Measurements from ENCODE around the gene ENO1. TPM values are rescaled to one million over a fixed set of nuclear protein-coding genes. Genes with fewer than 3 reads are reported as not detected.

Gene ENO1
- total and polyA plus RNA-seq, 2 of the 8 experiments (the other 6 are each of a cell fraction or from before 2014, with no cell fraction given) = 1,763 to 2,117 TPM

GRCh38 chr1:8831340-8831739 lies 47.1 kb downstream of the ENO1 start:
- CTCF ChIA-PET (ENCODE audit: partially characterized antibody) = interaction anchor here (0.7 to 3.4 kb wide), 7 partner anchors 10 to 841 kb away, joined by 3 to 14 read pairs (median 3); no protein-coding TSS in a partner anchor
- H2AFZ ChIP-seq (ENCODE audit: low read length) = no peak overlapping the region

More at GRCh38 chr1:8831340-8831739, 47.1 kb downstream of the ENO1 start:
- H3K9me3 ChIP-seq (ENCODE audit: insufficient read depth in 2 of 2, low read depth in 1 of 2, low read length in 1 of 2) = no peaks in the 10 kb centered on the region
- no peaks in the 10 kb centered on the region for H3K79me2 ChIP-seq (ENCODE audit: control insufficient read depth in 1 of 2, insufficient read depth in 2 of 2, low read length in 2 of 2)
- H3K23ac ChIP-seq (ENCODE audit: insufficient read length) = no peak overlapping the region
- no peaks in the 10 kb centered on the region for H3K27me3 ChIP-seq (replicated peaks in 1 of 4; ENCODE audit: control insufficient read depth in 3 of 4, extremely low read depth in 1 of 4, insufficient read depth in 3 of 4, low read length in 3 of 4)
- peak overlapping the region; percentile 33 for H3K4ac ChIP-seq (replicated peaks; ENCODE audit: insufficient read length, low read depth, low read length)
- no peak overlapping the region for H2BK20ac ChIP-seq (ENCODE audit: low read length)
- H2AK5ac ChIP-seq (ENCODE audit: low read depth, low read length) = peak overlapping the region; percentile 20; the same call in 1 of the 2 replicates
- FAIRE-seq (no peak), DNase-seq (ENCODE audit: low read depth in 1 of 2, low spot score in 2 of 2) (no peak)
- H3K27ac ChIP-seq (ENCODE audit: low read depth, low read length) = no peak overlapping the region
- H3K4me3 ChIP-seq (ENCODE audit: extremely low read depth in 1 of 4, insufficient read depth in 2 of 4, low read depth in 3 of 4, low read length in 4 of 4) = no peak overlapping the region
- H4K8ac ChIP-seq (ENCODE audit: extremely low read depth, insufficient read depth, low read length) = no peak overlapping the region
- no peak overlapping the region for H2BK12ac ChIP-seq (ENCODE audit: low read depth, low read length)
- TF ChIP-seq, protein P1, sequence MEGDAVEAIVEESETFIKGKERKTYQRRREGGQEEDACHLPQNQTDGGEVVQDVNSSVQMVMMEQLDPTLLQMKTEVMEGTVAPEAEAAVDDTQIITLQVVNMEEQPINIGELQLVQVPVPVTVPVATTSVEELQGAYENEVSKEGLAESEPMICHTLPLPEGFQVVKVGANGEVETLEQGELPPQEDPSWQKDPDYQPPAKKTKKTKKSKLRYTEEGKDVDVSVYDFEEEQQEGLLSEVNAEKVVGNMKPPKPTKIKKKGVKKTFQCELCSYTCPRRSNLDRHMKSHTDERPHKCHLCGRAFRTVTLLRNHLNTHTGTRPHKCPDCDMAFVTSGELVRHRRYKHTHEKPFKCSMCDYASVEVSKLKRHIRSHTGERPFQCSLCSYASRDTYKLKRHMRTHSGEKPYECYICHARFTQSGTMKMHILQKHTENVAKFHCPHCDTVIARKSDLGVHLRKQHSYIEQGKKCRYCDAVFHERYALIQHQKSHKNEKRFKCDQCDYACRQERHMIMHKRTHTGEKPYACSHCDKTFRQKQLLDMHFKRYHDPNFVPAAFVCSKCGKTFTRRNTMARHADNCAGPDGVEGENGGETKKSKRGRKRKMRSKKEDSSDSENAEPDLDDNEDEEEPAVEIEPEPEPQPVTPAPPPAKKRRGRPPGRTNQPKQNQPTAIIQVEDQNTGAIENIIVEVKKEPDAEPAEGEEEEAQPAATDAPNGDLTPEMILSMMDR (IDR thresholded peaks at IDR 0.05; ENCODE audit: control extremely low read depth in 1 of 3, insufficient read depth in 1 of 3, low read depth in 1 of 3, low read length in 3 of 3) = peak in 2 of 3 experiments; percentile 41 to 47; a peak in 2 of 4 replicates
- TF ChIP-seq TAF7 (optimal IDR thresholded peaks at IDR 0.05; ENCODE audit: borderline replicate concordance, low read depth, low read length) (no peak), CBX8 (IDR thresholded peaks at IDR 0.05; ENCODE audit: borderline replicate concordance, low read depth, low read length) (no peak), RAD21 (IDR thresholded peaks at IDR 0.05 in 1 of 2, conservative IDR thresholded peaks at IDR 0.05 in 1 of 2; ENCODE audit: low read depth in 2 of 2, low read length in 2 of 2) (peak; percentile 14 to 44; a peak in 3 of 4 replicates)
- POLR2A ChIA-PET (ENCODE audit: partially characterized antibody) = interaction anchor here (1.7 kb wide), 1 partner anchor 11 kb away, joined by 4 read pairs; no protein-coding TSS in a partner anchor
- H2BK15ac ChIP-seq (ENCODE audit: low read length) = no peak overlapping the region
- no peaks in the 10 kb centered on the region for H4K20me1 ChIP-seq (replicated peaks in 1 of 2; ENCODE audit: control insufficient read depth in 1 of 2, insufficient read depth in 2 of 2, low read length in 2 of 2)
- H4K91ac ChIP-seq (replicated peaks; ENCODE audit: insufficient read length, low read length) = no peak overlapping the region
- no peaks in the 10 kb centered on the region for H3K4me1 ChIP-seq (replicated peaks in 1 of 4; ENCODE audit: control insufficient read depth in 3 of 4, insufficient read depth in 4 of 4, low read length in 3 of 4)
- no peak overlapping the region for H2BK5ac ChIP-seq (ENCODE audit: low read depth, low read length)
- no peaks in the 10 kb centered on the region for H3K23me2 ChIP-seq (ENCODE audit: low read depth, low read length)
- no peak overlapping the region for H3K4me2 ChIP-seq (ENCODE audit: insufficient read depth in 1 of 2, low read depth in 2 of 2, low read length in 2 of 2)
- H3K56ac ChIP-seq (replicated peaks; ENCODE audit: insufficient read length, low read depth, low read length) = no peak overlapping the region
- H3K79me1 ChIP-seq (ENCODE audit: low read depth, low read length) = no peaks in the 10 kb centered on the region
- H3K9ac ChIP-seq (replicated peaks in 1 of 4; ENCODE audit: extremely low read depth in 1 of 4, low read depth in 3 of 4, low read length in 3 of 4) = no peak overlapping the region
- H4K5ac ChIP-seq (ENCODE audit: insufficient read length, low read depth, low read length) = no peak overlapping the region
- no peak overlapping the region for H2BK120ac ChIP-seq (replicated peaks; ENCODE audit: low read depth, low read length)
- 76% methylated on average over 4 of the region's 4 CpGs; no CpG with 5 or more reads in 1 of the 2 experiments for WGBS, 2 experiments (ENCODE audit: extremely low coverage in 1 of 2, insufficient coverage in 1 of 2, insufficient read length in 1 of 2, insufficient replicate concordance in 2 of 2, low coverage in 1 of 2, low lambda C conversion rate in 2 of 2, missing lambda C conversion rate in 1 of 2)
- H3K14ac ChIP-seq (ENCODE audit: insufficient read length) = no peak overlapping the region
- H3K36me3 ChIP-seq (ENCODE audit: control insufficient read depth in 2 of 4, insufficient read depth in 4 of 4, low read length in 3 of 4) = no peaks in the 10 kb centered on the region
- H3K18ac ChIP-seq (ENCODE audit: extremely low read depth, low read length) = no peak overlapping the region

All from H1 (cell line).